ENCODE data around the gene TBC1D16.

- TF ChIP-seq ZNF274 (IDR thresholded peaks at IDR 0.05; ENCODE audit: insufficient read depth, insufficient read length) = no peak
- no peak for TF ChIP-seq SMC3 (IDR thresholded peaks at IDR 0.05; ENCODE audit: borderline replicate concordance, low read length)
- TF ChIP-seq, protein P1, sequence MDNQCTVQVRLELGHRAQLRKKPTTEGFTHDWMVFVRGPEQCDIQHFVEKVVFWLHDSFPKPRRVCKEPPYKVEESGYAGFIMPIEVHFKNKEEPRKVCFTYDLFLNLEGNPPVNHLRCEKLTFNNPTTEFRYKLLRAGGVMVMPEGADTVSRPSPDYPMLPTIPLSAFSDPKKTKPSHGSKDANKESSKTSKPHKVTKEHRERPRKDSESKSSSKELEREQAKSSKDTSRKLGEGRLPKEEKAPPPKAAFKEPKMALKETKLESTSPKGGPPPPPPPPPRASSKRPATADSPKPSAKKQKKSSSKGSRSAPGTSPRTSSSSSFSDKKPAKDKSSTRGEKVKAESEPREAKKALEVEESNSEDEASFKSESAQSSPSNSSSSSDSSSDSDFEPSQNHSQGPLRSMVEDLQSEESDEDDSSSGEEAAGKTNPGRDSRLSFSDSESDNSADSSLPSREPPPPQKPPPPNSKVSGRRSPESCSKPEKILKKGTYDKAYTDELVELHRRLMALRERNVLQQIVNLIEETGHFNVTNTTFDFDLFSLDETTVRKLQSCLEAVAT (IDR thresholded peaks at IDR 0.05) = no peak
- TF ChIP-seq SP1 (IDR thresholded peaks at IDR 0.05; ENCODE audit: low read depth, low read length) = no peak
- TF ChIP-seq, protein P2, sequence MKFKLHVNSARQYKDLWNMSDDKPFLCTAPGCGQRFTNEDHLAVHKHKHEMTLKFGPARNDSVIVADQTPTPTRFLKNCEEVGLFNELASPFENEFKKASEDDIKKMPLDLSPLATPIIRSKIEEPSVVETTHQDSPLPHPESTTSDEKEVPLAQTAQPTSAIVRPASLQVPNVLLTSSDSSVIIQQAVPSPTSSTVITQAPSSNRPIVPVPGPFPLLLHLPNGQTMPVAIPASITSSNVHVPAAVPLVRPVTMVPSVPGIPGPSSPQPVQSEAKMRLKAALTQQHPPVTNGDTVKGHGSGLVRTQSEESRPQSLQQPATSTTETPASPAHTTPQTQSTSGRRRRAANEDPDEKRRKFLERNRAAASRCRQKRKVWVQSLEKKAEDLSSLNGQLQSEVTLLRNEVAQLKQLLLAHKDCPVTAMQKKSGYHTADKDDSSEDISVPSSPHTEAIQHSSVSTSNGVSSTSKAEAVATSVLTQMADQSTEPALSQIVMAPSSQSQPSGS (IDR thresholded peaks at IDR 0.05; ENCODE audit: low read length) = no peak
- TF ChIP-seq, protein P3, sequence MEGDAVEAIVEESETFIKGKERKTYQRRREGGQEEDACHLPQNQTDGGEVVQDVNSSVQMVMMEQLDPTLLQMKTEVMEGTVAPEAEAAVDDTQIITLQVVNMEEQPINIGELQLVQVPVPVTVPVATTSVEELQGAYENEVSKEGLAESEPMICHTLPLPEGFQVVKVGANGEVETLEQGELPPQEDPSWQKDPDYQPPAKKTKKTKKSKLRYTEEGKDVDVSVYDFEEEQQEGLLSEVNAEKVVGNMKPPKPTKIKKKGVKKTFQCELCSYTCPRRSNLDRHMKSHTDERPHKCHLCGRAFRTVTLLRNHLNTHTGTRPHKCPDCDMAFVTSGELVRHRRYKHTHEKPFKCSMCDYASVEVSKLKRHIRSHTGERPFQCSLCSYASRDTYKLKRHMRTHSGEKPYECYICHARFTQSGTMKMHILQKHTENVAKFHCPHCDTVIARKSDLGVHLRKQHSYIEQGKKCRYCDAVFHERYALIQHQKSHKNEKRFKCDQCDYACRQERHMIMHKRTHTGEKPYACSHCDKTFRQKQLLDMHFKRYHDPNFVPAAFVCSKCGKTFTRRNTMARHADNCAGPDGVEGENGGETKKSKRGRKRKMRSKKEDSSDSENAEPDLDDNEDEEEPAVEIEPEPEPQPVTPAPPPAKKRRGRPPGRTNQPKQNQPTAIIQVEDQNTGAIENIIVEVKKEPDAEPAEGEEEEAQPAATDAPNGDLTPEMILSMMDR (IDR thresholded peaks at IDR 0.05 in 2 of 3, conservative IDR thresholded peaks at IDR 0.05 in 1 of 3; ENCODE audit: control insufficient read depth in 2 of 3, extremely low read depth in 1 of 3, insufficient read depth in 1 of 3, low read depth in 3 of 3, low read length in 3 of 3) = no peak
- TF ChIP-seq RBBP5 (conservative IDR thresholded peaks at IDR 0.05) = no peak
- TF ChIP-seq EP300 (IDR thresholded peaks at IDR 0.05; ENCODE audit: borderline replicate concordance in 1 of 2, control insufficient read depth in 1 of 2, low read depth in 2 of 2, low read length in 2 of 2) = no peak
- TF ChIP-seq, protein P4, sequence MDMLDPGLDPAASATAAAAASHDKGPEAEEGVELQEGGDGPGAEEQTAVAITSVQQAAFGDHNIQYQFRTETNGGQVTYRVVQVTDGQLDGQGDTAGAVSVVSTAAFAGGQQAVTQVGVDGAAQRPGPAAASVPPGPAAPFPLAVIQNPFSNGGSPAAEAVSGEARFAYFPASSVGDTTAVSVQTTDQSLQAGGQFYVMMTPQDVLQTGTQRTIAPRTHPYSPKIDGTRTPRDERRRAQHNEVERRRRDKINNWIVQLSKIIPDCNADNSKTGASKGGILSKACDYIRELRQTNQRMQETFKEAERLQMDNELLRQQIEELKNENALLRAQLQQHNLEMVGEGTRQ (IDR thresholded peaks at IDR 0.05; ENCODE audit: borderline replicate concordance, low read depth, low read length) = no peak
- TF ChIP-seq POLR2AphosphoS5 (IDR thresholded peaks at IDR 0.05; ENCODE audit: low read length) = no peak
- TF ChIP-seq RCOR1 (conservative IDR thresholded peaks at IDR 0.05; ENCODE audit: low read depth, low read length) = no peak
- no peak for TF ChIP-seq POLR2A (IDR thresholded peaks at IDR 0.05; ENCODE audit: low read depth, low read length)
These were observed 38.5 kb downstream of the TBC1D16 start for GRCh38 chr17:79997011-79997660.

Measured in GM12878 (cell line).